ENCODE data around the gene CHAF1B. TPM values are rescaled to one million over a fixed set of nuclear protein-coding genes. Genes with fewer than 3 reads are reported as not detected.
"Not testable (repeated sequence)": the region's sequence is repeated elsewhere in the genome, so short reads cannot be mapped to it uniquely, and the experiment has no call there.

Gene CHAF1B
- total RNA-seq (2014; rRNA removed; shearing (Covaris generic)), result 11.1 and 14.9 TPM in 2 replicates

DNA sequence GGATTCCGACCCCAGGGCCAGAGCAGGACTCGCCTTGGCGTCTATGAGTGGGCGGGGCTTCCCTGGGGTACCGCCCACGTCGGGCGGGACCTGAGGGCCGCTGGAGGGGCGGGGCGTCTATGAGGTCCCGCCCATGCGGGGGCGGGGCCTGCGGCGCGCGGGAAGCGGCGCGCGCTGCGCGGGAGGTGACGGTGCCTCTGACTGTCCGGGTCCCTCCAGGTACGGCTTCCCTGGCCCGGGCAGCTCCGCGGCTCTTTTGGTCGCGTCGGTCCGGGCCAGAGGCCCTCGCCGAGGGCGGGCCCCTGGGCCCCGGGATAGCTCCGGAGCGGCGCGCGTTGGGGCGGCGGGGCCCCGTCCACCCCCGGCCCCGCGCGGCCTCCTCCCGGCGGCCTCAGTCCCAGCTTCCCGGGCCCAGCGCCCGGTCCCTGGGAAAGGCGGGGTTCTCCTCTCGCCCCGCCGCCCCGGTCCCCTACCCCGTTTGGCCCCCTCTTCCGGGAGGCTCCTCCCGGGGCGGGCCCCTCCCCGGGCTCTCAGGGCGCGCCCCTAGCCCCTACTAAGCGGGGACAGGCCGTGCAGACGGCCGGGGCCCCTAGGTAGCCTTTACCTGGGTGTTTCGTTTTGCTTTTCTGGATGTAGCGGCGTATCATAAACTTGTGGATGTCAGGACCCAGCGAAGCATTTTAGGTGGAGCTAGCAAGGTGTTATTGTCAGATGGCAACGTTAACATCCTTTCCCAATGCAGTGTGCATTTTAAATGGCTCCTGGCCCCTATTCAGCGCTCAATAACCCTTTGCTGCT lies at the start of gene CHAF1B:
CHAF1B (plus strand) TSS at position 160 of the 798 bp plus-strand sequence. CDS start 745 bp downstream, outside the sequence.
- DNase-seq (ENCODE audit: low read depth), result peak; percentile 86

GRCh38 chr21:36337099-36337509 lies 48.1 kb upstream of the CHAF1B start:
- peak; percentile 63 for DNase-seq (ENCODE audit: low read depth)

DNA sequence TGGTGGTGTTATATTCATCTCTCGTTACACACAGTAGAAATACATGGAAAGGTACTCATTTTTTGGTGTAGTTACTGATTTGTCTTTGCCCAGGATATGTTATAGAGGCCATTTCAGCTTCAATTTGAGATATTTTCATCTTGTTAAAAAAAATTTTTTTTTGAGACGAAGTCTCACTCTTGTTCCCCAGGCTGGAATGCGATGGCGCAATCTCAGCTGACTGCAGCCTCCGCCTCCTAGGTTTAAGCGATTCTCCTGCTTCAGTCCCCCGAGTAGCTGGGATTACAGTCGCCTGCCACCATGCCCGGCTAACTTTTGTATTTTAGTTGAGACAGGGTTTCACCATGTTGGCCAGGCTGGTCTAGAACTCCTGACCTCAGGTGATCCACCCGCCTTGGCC lies 46.2 kb upstream of the CHAF1B start:
- no peak for DNase-seq (ENCODE audit: low read depth)

DNA sequence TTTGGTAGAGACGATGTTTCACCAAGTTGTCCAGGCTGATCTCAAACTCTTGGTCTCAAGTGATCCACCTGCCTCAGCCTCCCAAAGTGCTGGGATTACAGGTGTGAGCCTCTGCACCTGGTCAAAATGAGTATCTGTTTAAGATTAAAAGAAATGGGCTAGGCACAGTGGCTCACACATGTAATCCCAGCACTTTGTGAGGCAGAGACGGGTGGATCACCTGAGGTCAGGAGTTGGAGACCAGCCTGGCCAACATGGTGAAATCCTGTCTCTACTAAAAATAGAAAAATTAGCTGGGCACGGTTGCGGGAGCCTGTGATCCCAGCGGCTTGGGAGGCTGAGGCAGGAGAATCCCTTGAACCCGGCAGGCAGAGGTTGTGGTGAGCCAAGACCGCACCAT lies 42.6 kb upstream of the CHAF1B start:
- not testable (repeated sequence) for DNase-seq (ENCODE audit: low read depth)

GRCh38 chr21:36344931-36345330 lies 40.3 kb upstream of the CHAF1B start:
- DNase-seq (ENCODE audit: low read depth), result no peak

DNA sequence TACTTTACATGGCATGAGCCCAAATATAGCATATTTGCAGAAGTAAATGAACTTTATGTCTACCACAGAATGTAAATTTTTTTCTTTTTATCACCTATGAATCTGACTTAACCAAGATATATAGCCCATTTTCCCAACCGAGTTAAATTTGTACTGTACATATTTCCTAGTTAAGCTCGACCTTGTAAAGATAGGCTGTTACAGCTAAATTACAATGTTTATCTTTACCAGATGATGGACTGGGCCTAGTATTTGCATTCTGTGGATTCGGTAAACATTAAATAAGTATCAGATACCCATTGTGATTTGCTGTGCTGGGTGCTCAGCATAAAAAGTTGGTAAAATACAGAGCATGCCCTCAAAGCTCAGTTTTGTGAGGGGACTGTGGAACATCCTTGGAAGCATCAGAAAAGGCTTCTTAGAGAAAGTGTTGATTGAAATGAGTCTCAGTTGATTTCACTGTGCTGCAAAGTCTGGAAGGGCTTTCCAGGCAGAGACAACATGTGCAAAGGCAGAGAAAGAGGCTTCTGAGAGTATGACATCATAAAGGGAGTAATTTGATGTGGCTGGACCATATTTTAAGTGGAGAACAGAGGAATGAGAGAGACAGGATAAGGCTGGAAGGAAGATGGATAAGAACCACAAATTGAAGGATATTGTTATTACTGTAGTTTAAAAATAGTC lies 37.8 kb upstream of the CHAF1B start:
- DNase-seq (ENCODE audit: low read depth), result no peak

DNA sequence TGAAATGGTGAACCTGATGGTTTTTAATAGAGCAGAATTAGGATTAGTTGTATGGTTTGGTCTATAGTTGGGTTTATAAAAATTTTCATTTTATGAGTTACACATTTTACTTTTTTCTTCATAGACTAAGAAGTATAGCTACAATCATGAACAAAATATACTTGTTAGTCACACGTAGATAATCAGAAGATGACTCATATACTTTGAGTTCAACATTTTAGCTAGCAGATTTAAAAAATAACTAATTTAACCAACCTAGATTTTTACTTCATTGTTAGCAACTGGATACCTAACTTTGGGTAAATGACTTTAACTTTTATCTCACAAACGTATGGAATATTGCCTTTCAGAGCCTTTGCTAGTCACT lies 37.2 kb upstream of the CHAF1B start:
- no peak for DNase-seq (ENCODE audit: low read depth)

DNA sequence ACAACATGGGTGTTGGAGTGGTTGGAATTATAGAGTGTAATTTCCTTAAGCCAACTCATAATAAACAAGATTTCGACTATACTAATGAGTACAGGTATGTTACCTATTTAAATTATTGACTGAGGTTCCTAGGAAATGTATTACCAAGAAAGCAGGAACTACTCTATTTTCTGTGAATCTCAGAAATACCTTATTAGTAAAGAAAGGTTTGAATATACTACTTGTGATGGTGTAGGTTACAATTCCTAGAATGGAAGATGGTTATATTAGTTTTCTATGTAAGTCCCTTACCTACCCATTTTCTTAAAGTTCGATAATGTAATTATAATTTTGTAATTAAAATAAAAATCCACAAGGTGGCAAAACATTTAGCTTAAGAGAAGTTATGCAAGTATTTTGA lies 35.9 kb upstream of the CHAF1B start:
- no peak for DNase-seq (ENCODE audit: low read depth)

- peak; percentile 39 for DNase-seq (ENCODE audit: low read depth)
Measured at GRCh38 chr21:36350282-36350910, 34.8 kb upstream of the CHAF1B start.

DNA sequence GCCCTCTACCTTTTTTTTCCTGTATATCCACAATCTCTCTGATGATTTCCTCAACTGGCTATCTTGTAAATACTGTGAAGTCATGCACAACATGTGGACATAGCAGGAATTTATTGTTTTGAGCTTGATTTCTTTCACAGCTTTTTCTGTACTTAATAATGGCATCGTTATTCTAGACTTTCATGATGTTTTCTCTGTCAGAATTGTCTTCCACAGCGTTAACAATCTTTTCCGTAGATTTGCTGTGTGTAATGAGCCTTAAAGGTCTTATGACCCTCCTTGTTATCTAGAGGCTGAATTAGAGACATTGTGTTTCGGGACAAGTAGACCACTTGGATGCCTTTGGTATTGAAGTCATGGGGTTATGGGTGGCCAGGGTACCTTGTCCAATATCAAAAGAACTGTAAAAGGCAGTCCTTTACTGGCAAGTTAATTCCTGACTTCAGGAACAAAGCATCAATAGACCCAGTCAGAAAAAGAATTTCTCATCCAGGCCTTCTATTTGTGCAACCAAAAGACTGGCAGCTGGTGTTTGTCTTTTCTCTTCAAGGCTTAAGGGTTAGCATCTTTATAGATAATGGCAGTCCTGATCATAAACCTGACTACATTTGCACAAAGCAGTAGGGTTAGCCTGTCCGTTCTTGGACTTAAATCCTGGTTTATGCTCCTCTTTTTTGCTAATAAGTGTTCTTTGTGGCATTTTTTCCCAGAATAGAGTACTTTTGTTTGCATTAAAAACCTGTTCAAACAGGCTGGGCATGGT lies 30.1 kb upstream of the CHAF1B start:
- DNase-seq (ENCODE audit: low read depth), result no peak

- no peak for DNase-seq (ENCODE audit: low read depth)
Measured at GRCh38 chr21:36355868-36356267, 29.3 kb upstream of the CHAF1B start.

GRCh38 chr21:36359185-36359584 lies 26.0 kb upstream of the CHAF1B start:
- no peak for DNase-seq (ENCODE audit: low read depth)

- no peak for DNase-seq (ENCODE audit: low read depth)
Measured at GRCh38 chr21:36369064-36369685, 16.0 kb upstream of the CHAF1B start.

DNA sequence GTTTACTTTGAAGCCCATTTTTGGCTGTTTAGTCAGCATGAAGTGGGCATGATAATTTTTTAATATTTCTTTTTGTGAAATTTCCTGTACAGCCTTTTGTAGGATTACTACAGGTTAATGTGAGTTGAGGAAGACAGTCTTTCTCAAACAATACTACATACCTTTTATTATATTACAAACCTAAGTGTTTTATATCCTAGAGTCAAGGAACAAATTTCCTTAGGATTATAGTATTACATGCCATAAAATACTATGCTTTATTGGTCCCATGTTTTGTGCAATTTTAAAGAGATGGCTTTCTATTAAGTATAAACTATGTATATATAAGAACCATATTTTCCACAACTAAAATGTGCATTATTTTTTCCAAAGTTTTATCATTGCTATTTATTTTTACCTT lies 9.2 kb upstream of the CHAF1B start:
- no peak for DNase-seq (ENCODE audit: low read depth)

GRCh38 chr21:36377391-36377842 lies 7.8 kb upstream of the CHAF1B start:
- DNase-seq (ENCODE audit: low read depth), result no peak

DNA sequence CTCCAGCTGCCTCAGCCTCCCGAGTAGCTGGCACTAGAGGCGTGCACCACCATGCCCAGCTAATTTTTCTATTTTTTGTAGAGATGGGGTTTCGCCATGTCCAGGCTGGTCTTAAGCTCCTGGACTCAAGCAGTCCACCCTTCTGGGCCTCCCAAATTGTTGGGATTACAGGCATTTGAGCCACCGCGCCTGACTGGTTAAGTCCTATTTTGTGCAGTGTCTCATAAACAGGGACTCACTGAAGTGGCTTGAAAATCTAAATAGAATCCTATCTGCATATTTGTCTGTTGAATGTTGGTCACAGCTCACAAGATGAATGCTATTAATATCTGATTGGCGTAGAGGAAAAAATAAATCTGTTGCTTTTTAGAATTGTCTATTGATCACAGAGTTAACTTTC lies 5.9 kb upstream of the CHAF1B start:
- no peak for DNase-seq (ENCODE audit: low read depth)

DNA sequence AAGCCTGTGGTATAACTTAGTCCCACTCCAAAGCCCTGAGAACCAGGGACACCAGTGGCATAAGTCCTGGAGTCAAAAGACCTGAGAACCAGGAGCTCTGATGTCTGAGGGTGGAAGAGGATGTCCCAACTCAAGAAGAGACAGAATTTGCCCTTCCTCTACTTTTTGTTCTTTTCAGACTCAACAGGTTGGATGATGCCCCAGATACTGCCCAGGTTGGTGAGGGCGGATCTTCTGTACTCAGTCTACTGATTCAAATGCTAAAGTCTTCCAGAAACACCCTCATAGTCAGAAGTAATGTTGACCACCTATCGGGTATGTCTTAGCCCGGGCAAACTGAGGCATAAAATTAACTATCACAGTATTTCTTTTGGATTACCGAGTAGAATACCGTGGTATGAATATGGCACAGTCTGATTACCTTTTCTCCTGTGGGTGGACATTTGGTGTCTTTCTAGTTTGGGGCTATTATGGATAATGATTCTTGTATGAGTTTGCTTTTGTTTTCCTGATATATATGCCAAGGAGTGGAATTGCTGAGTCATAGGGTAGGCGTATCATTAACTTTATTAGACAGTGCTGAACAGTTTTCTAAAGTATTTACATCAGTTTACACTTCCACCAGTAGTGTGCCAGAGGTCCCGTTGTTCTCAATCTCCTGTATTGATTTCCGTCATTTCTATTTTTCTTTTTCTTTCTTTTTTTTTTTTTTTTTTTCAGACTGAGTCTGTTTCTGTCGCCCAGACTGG lies 3.2 kb upstream of the CHAF1B start:
- no peak for DNase-seq (ENCODE audit: low read depth)

GRCh38 chr21:36382722-36383121 lies 2.5 kb upstream of the CHAF1B start:
- DNase-seq (ENCODE audit: low read depth), result not testable (repeated sequence)

- no peak for DNase-seq (ENCODE audit: low read depth)
Measured at GRCh38 chr21:36384885-36385232, 333 bp upstream of the CHAF1B start.

DNA sequence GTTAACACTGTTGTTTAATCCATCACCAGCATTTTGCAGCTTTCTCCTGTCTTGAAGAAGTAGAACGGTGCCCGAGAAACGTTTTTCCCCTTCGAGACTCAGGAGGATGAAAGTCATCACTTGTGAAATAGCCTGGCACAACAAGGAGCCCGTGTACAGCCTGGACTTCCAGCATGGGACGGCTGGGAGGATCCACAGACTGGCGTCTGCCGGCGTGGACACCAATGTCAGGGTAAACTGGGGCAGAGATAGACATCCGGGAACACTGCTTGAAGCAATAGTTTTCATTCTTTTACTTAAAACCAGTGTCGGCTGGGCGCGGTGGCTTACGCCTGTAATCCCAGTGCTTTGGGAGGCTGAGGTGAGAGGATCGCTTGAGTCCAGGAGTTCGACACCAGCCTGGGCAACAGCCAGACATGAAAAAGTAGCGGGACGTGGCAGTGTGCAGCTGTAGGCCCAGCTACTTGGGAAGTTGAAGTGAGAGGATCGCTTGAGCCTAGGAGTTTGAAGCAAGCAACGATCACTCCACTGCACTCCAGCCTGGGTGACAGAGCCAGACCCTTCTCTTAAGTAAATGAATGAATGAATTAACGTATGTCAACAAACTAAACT lies 945 bp downstream of the CHAF1B start:
- peak; percentile 10 for DNase-seq (ENCODE audit: low read depth)
